ENCODE results near the gene NSDHL.

DNA sequence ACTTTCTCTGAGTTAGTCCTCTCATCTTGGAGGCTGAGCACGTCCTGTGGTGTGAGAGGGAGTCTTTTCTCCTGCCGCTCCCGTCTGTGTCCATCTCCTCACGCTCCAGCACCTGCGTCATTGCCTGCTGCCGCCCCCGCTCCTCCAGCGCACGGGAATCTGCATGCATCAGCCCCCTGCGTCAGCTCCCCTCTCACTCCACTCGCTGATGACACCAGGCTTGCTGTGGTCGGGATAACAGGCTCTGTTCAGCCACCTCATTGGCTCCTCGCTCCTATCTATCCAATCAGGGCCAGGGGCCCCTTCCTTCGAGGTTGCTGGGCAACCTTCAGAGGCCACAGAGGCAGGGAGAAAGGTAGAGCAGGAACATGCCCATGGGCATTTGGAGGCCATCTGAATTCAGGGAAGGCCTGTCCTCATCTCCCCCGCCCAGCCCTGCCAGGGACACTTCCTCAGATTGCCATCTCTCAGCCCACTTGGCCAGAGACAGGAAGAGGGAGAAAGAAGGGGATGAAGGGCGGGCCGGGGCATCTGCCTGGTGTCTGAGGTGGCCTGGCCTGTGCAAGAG, 76.3 kb downstream of the NSDHL start:
- TF ChIP-seq, protein P1, sequence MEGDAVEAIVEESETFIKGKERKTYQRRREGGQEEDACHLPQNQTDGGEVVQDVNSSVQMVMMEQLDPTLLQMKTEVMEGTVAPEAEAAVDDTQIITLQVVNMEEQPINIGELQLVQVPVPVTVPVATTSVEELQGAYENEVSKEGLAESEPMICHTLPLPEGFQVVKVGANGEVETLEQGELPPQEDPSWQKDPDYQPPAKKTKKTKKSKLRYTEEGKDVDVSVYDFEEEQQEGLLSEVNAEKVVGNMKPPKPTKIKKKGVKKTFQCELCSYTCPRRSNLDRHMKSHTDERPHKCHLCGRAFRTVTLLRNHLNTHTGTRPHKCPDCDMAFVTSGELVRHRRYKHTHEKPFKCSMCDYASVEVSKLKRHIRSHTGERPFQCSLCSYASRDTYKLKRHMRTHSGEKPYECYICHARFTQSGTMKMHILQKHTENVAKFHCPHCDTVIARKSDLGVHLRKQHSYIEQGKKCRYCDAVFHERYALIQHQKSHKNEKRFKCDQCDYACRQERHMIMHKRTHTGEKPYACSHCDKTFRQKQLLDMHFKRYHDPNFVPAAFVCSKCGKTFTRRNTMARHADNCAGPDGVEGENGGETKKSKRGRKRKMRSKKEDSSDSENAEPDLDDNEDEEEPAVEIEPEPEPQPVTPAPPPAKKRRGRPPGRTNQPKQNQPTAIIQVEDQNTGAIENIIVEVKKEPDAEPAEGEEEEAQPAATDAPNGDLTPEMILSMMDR (IDR thresholded peaks at IDR 0.05; ENCODE audit: poor library complexity): no peak
- TF ChIP-seq EZH2phosphoT487 (IDR thresholded peaks at IDR 0.05; ENCODE audit: low read depth, severe bottlenecking, unreplicated experiment): no peak

Data from hepatocyte (in vitro differentiated cells).